Measurements from ENCODE around the gene MRPL45.

- TF ChIP-seq YY1 (IDR thresholded peaks at IDR 0.05; ENCODE audit: insufficient read depth, insufficient read length) = no peak
- no peak for TF ChIP-seq ZNF274 (IDR thresholded peaks at IDR 0.05; ENCODE audit: low read depth, low read length)
- TF ChIP-seq SUZ12 (IDR thresholded peaks at IDR 0.05; ENCODE audit: extremely low read depth, insufficient read depth, insufficient read length) = no peak
Observed at GRCh38 chr17:38334480-38335364, 37.8 kb downstream of the MRPL45 start.
